A549 (cell line): Measurements from ENCODE around the gene HOATZ. TPM values are rescaled to one million over a fixed set of nuclear protein-coding genes. Genes with fewer than 3 reads are reported as not detected.

Experiments
- ATAC-seq, 2 experiments: fragments of 200-7000 bp in 1 of 2; fragments of >200 bp in 1 of 2; cut with Nextera tagmentation in 1 of 2; cut with Tn5 transposase in 1 of 2; 3 replicates each; pipeline versions ENCODE4 v1.8.0 to v1.9.1; 2018 to 2020; ENCODE audit warnings: mild to moderate bottlenecking in 1 of 2, moderate library complexity in 1 of 2
- CTCF ChIA-PET: fragments of 300-600 bp; sonication (Branson Sonifier 250); formaldehyde crosslinking; extraction: SDS; loops from one replicate; lab custom pipeline; 2021; ENCODE audit warnings: antibody characterized with exemption, inconsistent platforms; lab: Yijun Ruan, JAX
- POLR2A ChIA-PET: fragments of 350-600 bp; formaldehyde crosslinking; extraction: SDS; loops from one replicate; lab custom pipeline; 2021; ENCODE audit warnings: antibody characterized with exemption, inconsistent platforms; lab: Yijun Ruan, JAX
- DNase-seq, 2 experiments: peaks; one replicate each; pipeline versions ENCODE4 v3.0.0 to v3.0.0-alpha.2; 2011 to 2016; ENCODE audit warnings: low read depth in 1 of 2, low spot score in 1 of 2
- FAIRE-seq: peaks from 2 replicates; lab custom pipeline; 2011; peaks lifted over from hg19 to GRCh38; lab: Jason Lieb, UNC
- H3K27ac ChIP-seq, 2 experiments: fragments of >200 bp; sonication (Bioruptor Twin); formaldehyde crosslinking; 3 replicates each; pipeline ENCODE4 v1.5.1; 2016 to 2017
- H3K4me1 ChIP-seq: fragments of >200 bp; sonication (Bioruptor Twin); formaldehyde crosslinking; 3 replicates; pipeline ENCODE4 v1.6.1; 2016
- H3K4me2 ChIP-seq: fragments of >200 bp; sonication (Bioruptor Twin); formaldehyde crosslinking; 3 replicates; pipeline ENCODE4 v1.6.1; 2016
- H3K4me3 ChIP-seq: fragments of >200 bp; sonication (Bioruptor Twin); formaldehyde crosslinking; 3 replicates; pipeline ENCODE4 v1.5.1; 2016
- H3K9me3 ChIP-seq: fragments of >200 bp; sonication (Bioruptor Twin); formaldehyde crosslinking; 3 replicates; pipeline ENCODE4 v1.6.1; 2016
- BCL3 ChIP-seq: fragments of >200 bp; sonication (Bioruptor Twin); formaldehyde crosslinking; IDR thresholded peaks from 3 replicates; pipeline ENCODE4 v1.6.1; 2016
- BHLHE40 ChIP-seq: IDR thresholded peaks from 2 replicates; pipeline ENCODE4 v1.6.1; 2012; ENCODE audit warnings: low read depth, low read length, inconsistent platforms
- CBX8 ChIP-seq: fragments of 200-600 bp; sonication (generic); IDR thresholded peaks from 2 replicates; pipeline ENCODE4 v1.6.1; 2016
- E2F6 ChIP-seq: IDR thresholded peaks from 2 replicates; pipeline ENCODE4 v1.6.1; 2012; ENCODE audit warnings: low read depth, borderline replicate concordance
- EHF ChIP-seq: fragments of 250-450 bp; sonication (Bioruptor Pico); IDR thresholded peaks from 2 replicates; pipeline ENCODE4 v1.5.0; 2020; ENCODE audit warnings: mild to moderate bottlenecking
- EHMT2 ChIP-seq: fragments of 200-600 bp; sonication (generic); IDR thresholded peaks from 2 replicates; pipeline ENCODE4 v1.6.1; 2016; ENCODE audit warnings: antibody characterized with exemption, low read depth, mild to moderate bottlenecking, moderate library complexity
- ELK1 ChIP-seq: fragments of 150-350 bp; IDR thresholded peaks from 2 replicates; pipeline ENCODE4 v1.6.1; 2014; ENCODE audit warnings: low read depth, mild to moderate bottlenecking, low read length
- ESRRA ChIP-seq: fragments of 150-350 bp; IDR thresholded peaks from 2 replicates; pipeline ENCODE4 v1.6.1; 2014; ENCODE audit warnings: mild to moderate bottlenecking, low read length, borderline replicate concordance
- FOSB ChIP-seq: fragments of 250-450 bp; sonication (Bioruptor Pico); IDR thresholded peaks from 2 replicates; pipeline ENCODE4 v1.5.0; 2020; ENCODE audit warnings: mild to moderate bottlenecking, moderate library complexity
- FOXS1 ChIP-seq: fragments of 250-450 bp; sonication (Bioruptor Pico); IDR thresholded peaks from 2 replicates; pipeline ENCODE4 v1.5.0; 2020; ENCODE audit warnings: mild to moderate bottlenecking, moderate library complexity
- HDAC2 ChIP-seq: fragments of 200-600 bp; sonication (generic); IDR thresholded peaks from 2 replicates; pipeline ENCODE4 v1.6.1; 2016
- HOXA7 ChIP-seq: fragments of 250-450 bp; sonication (Bioruptor Pico); IDR thresholded peaks from 2 replicates; pipeline ENCODE4 v1.5.0; 2020; ENCODE audit warnings: mild to moderate bottlenecking, moderate library complexity
- HOXB13 ChIP-seq: fragments of 250-450 bp; sonication (Bioruptor Pico); IDR thresholded peaks from 2 replicates; pipeline ENCODE4 v1.5.0; 2020; ENCODE audit warnings: low read depth, mild to moderate bottlenecking, moderate library complexity
- HOXB5 ChIP-seq: fragments of 250-450 bp; sonication (Bioruptor Pico); IDR thresholded peaks from 2 replicates; pipeline ENCODE4 v1.5.0; 2020; ENCODE audit warnings: mild to moderate bottlenecking, moderate library complexity
- JUNB ChIP-seq: fragments of >200 bp; sonication (Bioruptor Twin); formaldehyde crosslinking; IDR thresholded peaks from 2 replicates; pipeline ENCODE4 v1.6.1; 2016
- MAZ ChIP-seq: fragments of 150-350 bp; IDR thresholded peaks from 2 replicates; pipeline ENCODE4 v1.6.1; 2014; ENCODE audit warnings: antibody characterized with exemption, low read depth, low read length, borderline replicate concordance
- PBX3 ChIP-seq: IDR thresholded peaks from 2 replicates; pipeline ENCODE4 v1.6.1; 2012
- PHF8 ChIP-seq: fragments of 200-600 bp; sonication (generic); IDR thresholded peaks from 2 replicates; pipeline ENCODE4 v1.6.1; 2016; ENCODE audit warnings: low read depth, mild to moderate bottlenecking, antibody characterized with exemption, moderate library complexity, borderline replicate concordance
- POLR2A ChIP-seq: IDR thresholded peaks from 2 replicates; pipeline ENCODE4 v1.6.1; 2012; ENCODE audit warnings: mild to moderate bottlenecking, low read length
- RARB ChIP-seq: fragments of 250-450 bp; sonication (Bioruptor Pico); IDR thresholded peaks from 2 replicates; pipeline ENCODE4 v1.8.0; 2021; ENCODE audit warnings: mild to moderate bottlenecking, moderate library complexity
- REST ChIP-seq: fragments of 200-600 bp; sonication (generic); IDR thresholded peaks from 2 replicates; pipeline ENCODE4 v1.6.1; 2016; ENCODE audit warnings: antibody characterized with exemption, mild to moderate bottlenecking, moderate library complexity
- RFX5 ChIP-seq: fragments of 450-650 bp; IDR thresholded peaks from 2 replicates; pipeline ENCODE4 v1.7.1; 2014; ENCODE audit warnings: antibody characterized with exemption, mild to moderate bottlenecking, moderate library complexity
- SMC3 ChIP-seq: fragments of >200 bp; sonication (Bioruptor Twin); formaldehyde crosslinking; IDR thresholded peaks from 3 replicates; pipeline ENCODE4 v1.6.1; 2018; ENCODE audit warnings: inconsistent platforms
- SREBF2 ChIP-seq: fragments of 450-650 bp; IDR thresholded peaks from 2 replicates; pipeline ENCODE4 v1.6.1; 2014; ENCODE audit warnings: mild to moderate bottlenecking, moderate library complexity
- TFCP2L1 ChIP-seq: fragments of 250-450 bp; sonication (Bioruptor Pico); IDR thresholded peaks from 2 replicates; pipeline ENCODE4 v1.5.0; 2021; ENCODE audit warnings: mild to moderate bottlenecking
- TP53 ChIP-seq: fragments of 250-450 bp; sonication (Bioruptor Pico); IDR thresholded peaks from 2 replicates; pipeline ENCODE4 v1.5.0; 2021; ENCODE audit warnings: mild to moderate bottlenecking, moderate library complexity
- ZC3H11A ChIP-seq: fragments of 450-650 bp; IDR thresholded peaks from 2 replicates; pipeline ENCODE4 v1.6.1; 2014; ENCODE audit warnings: antibody characterized with exemption, mild to moderate bottlenecking
- WGBS: methylation state at CpG from one replicate; pipeline ENCODE4 v1.1.6; 2017; ENCODE audit errors: missing lambda C conversion rate; 5-methylcytosine and 5-hydroxymethylcytosine counted together
- polyA plus RNA-seq, 4 experiments: library from polyadenylated mRNA; depleted of rRNA in 3 of 4; stranded (reverse); fragments of >200 nt; fragmentation: RNase III in 1 of 4; extraction: RNeasy Plus Mini Kit Qiagen cat#74134 plus additional on column Dnase treatment in 1 of 4; gene quantifications; 2 replicates in 3 of 4; 3 replicates in 1 of 4; pipeline ENCODE4 v1.2.3, GENCODE V29; 2011 to 2017

Gene HOATZ
- polyA plus RNA-seq, 2 of the 4 experiments (the other 2 are of a cell fraction): not detected

- no peak overlapping the region for H3K4me3 ChIP-seq
- no peak for TF ChIP-seq SMC3
- TF ChIP-seq FOXS1 (CRISPR knock-in tag): no peak
- TF ChIP-seq POLR2A: no peak
- no peak for TF ChIP-seq SREBF2
- no peak for TF ChIP-seq HDAC2
- no peak for TF ChIP-seq HOXB13 (CRISPR knock-in tag)
- no peak for TF ChIP-seq FOSB
- no peak for TF ChIP-seq BCL3
- TF ChIP-seq, all 56 proteins: peak for 0
- Histone ChIP-seq H3K4me2 (no peak overlapping the region), H3K4me1 (no peaks in the 10 kb centered on the region), H3K9me3 (no peaks in the 10 kb centered on the region), H3K27ac (no peak overlapping the region)
- ChIA-PET POLR2A (no interaction called here), CTCF (no interaction called here)
- no peak for ATAC-seq
- 86% methylated on average over 11 of the region's 11 CpGs for WGBS
- no peak for FAIRE-seq
- no peak for DNase-seq
These were observed 34.8 kb downstream of the HOATZ start for GRCh38 chr11:111549196-111549868.

GRCh38 chr11:111549869-111550203 lies 35.3 kb downstream of the HOATZ start:
- FAIRE-seq (no peak), DNase-seq (no peak), ATAC-seq (no peak)
- Histone ChIP-seq H3K4me1 (no peaks in the 10 kb centered on the region), H3K4me2 (no peak overlapping the region), H3K4me3 (no peak overlapping the region), H3K27ac (no peak overlapping the region), H3K9me3 (no peaks in the 10 kb centered on the region)
- no peak for TF ChIP-seq HOXB5
- TF ChIP-seq CBX8: no peak
- no peak for TF ChIP-seq HDAC2
- no peak for TF ChIP-seq EHF (CRISPR knock-in tag)
- no peak for TF ChIP-seq BCL3
- no peak for TF ChIP-seq REST
- TF ChIP-seq EHMT2: no peak
- TF ChIP-seq FOSB: no peak
- no peak for TF ChIP-seq TFCP2L1 (CRISPR knock-in tag)
- TF ChIP-seq RARB (CRISPR knock-in tag): no peak
- 67% methylated on average over 3 of the region's 3 CpGs for whole genome bisulfite sequencing
- POLR2A ChIA-PET: no interaction called here
- CTCF ChIA-PET: no interaction called here

- ChIA-PET POLR2A (no interaction called here), CTCF (no interaction called here)
- FAIRE-seq: no peak
- TF ChIP-seq HOXA7: no peak
- no peak for TF ChIP-seq ZC3H11A
- TF ChIP-seq TP53: no peak
- no peak for TF ChIP-seq EHMT2
- TF ChIP-seq PBX3: no peak
- TF ChIP-seq ELK1: no peak
- no peak for TF ChIP-seq ESRRA
- TF ChIP-seq RFX5: no peak
- TF ChIP-seq FOSB: no peak
- TF ChIP-seq BHLHE40: no peak
- no peak for TF ChIP-seq PHF8
- no peak for TF ChIP-seq JUNB
- TF ChIP-seq RARB (CRISPR knock-in tag): no peak
- TF ChIP-seq MAZ: no peak
- TF ChIP-seq E2F6: no peak
These were observed 35.7 kb downstream of the HOATZ start for GRCh38 chr11:111550258-111550657.

More at GRCh38 chr11:111550258-111550657, 35.7 kb downstream of the HOATZ start:
- Histone ChIP-seq H3K27ac (no peak overlapping the region), H3K4me2 (no peak overlapping the region), H3K4me3 (no peak overlapping the region), H3K9me3 (no peaks in the 10 kb centered on the region), H3K4me1 (no peaks in the 10 kb centered on the region)
- DNase-seq (no peak), ATAC-seq (no peak)
- WGBS: 83% methylated on average over 2 of the region's 2 CpGs
